Nasal cavity respiratory epithelium epithelial cell of viscerocranial mucosa (primary cell): ENCODE data around the gene ZNF593OS. TPM values are rescaled to one million over a fixed set of nuclear protein-coding genes. Genes with fewer than 3 reads are reported as not detected.

ENCODE experiments used
- total RNA-seq: library from RNA; depleted of rRNA; stranded (reverse); fragments of >200 nt; gene quantifications from 2 replicates; pipeline ENCODE4 v1.2.3, GENCODE V29; 2014

Gene ZNF593OS
- total RNA-seq, result not detected in 2 replicates

DNA sequence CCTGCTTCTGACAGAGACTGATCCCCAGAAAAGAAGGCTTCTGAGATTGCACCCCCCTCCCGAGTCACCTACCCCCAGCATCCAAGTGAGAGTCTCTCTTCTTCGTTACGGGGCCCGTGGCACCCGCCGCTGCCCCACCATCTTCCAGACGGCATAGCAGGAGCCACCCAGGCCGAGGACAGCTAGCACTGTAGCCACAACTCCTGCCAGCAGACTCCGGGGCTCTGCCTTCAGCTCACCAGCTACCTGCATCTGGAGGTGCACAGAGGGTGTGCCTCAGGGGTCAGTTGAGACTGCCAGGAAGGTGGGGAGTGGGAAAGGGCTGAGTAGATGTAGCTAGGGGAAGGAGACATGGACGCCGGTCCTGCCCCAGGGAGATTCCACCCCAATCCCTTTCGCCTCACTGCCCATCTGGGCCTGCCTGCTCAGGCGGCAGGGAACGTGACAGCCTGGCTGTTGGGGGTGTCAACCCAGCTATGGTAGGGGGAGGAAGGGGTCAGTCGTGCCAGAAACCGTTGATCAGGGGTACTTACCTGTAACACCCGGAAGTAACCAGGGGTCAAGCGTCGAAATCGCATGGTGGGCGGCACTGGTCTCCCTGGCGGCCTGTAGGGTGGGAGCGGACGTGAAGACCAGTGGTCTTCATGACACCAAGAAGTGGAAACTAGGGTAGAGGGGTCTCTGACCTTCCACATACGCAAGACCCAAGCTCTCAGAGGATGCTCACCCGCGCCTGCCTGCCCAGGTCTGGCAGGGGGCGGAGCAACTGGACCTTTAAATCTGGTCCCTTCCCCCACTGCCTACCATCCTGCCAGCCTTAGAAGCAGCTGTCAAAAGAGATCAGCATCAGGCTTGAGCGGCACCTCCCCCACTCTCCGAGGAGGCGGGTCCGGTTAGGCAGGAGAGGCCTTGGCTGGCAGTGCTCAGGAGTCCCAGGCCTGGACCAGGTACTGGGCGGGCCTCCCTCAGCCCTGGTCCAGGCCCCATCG is at the start of gene ZNF593OS:
Gene ZNF593OS, minus strand, starts transcription at position 749 of the 989 bp plus-strand sequence. Its CDS starts 171 bp downstream, at position 578.

DNA sequence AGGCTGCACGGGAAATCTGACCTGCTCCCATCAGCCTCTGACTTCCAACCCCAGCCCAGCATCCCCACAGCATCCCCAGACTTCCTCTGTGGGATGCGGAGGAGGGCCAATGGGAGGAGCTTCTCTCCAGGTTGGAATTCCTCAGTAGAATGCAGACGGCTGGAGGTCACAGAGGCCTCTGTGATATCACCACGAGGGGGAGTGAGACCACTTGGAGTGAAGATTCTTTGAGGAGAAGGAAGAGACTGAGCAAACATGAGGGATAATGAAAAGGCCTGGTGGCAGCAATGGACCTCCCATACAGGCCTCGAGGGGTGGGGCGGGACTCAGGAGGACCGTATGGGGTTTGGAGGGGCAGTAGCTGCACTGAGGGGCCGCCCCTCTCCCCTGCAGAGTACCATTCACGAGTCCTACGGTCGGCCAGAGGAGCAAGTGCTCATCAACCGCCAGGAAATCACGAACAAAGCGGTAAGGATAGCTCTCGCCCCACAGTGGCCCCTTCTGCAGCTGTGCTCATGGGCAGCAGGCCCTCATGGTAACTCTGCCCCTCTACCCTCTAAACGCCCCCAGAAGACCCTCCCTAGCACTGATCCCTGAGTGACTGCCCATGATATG is 18.8 kb upstream of the ZNF593OS start, which contains the start of gene CATSPER4:
Gene CATSPER4, plus strand, starts transcription at position 230 of the 615 bp plus-strand sequence. Its CDS starts 26 bp downstream, at position 256.

DNA sequence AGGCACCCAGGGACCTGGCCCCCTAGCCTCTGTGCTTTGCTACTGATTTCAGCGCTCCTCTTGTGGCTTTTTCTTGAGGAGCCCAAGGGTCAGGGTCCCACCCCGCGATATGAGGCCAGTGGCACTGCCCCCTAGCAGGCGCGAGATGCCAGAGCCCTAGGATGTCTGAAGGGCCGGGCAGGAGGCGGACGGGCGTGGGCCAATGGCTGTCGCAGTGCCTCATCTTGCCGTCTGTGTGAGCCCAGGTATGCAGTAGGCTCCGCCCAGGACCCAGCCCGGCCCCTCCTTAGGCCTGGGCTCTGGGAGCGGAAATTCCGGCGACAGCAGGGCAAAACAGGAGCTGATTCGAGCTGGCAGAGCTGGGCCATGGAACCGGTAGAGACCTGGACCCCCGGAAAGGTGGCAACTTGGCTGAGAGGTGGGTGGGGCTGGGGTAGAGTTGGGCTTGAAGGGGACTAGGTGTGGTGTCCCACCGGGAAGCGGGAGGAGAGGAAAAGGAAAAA is 5.6 kb upstream of the ZNF593OS start, which contains the start of gene CNKSR1:
Gene CNKSR1, plus strand, starts transcription at position 310 of the 503 bp plus-strand sequence. Its CDS starts 57 bp downstream, at position 367.

DNA sequence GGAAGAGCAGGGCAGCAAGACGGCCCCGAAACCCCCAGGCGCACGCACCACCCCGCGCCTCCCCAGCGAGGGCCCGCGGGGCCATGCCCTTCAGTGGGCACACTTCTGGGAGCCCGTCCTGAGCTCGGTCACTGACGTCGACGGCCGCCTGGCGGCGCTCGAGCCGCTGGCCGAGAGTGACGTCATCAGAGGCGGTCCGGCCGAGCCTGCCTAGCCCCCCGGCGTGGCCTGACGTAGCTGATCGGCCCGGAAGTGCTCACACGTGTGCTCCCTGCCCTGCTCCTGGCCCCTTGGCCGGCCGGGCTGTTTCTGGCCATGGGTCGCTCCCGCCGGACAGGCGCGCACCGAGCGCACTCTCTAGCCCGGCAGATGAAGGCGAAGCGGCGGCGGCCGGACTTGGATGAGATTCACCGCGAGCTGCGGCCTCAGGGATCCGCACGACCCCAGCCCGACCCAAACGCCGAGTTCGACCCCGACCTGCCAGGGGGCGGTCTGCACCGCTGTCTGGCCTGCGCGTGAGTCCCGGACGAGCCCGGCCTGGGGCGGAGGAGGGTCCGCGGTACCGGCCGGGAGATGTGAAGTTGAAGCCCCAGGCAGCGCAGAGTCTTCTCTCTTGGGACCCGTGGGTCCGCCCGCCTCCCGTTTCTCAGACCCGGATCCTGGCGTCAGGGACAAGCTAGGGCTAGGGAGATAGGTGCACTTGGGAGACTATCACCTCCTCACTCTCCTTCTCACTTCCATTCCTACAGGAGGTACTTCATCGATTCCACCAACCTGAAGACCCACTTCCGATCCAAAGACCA is 1.8 kb downstream of the ZNF593OS start, which contains the start of gene ZNF593:
Gene ZNF593, plus strand, starts transcription at position 240 of the 803 bp plus-strand sequence. Its CDS starts 76 bp downstream, at position 316.

DNA sequence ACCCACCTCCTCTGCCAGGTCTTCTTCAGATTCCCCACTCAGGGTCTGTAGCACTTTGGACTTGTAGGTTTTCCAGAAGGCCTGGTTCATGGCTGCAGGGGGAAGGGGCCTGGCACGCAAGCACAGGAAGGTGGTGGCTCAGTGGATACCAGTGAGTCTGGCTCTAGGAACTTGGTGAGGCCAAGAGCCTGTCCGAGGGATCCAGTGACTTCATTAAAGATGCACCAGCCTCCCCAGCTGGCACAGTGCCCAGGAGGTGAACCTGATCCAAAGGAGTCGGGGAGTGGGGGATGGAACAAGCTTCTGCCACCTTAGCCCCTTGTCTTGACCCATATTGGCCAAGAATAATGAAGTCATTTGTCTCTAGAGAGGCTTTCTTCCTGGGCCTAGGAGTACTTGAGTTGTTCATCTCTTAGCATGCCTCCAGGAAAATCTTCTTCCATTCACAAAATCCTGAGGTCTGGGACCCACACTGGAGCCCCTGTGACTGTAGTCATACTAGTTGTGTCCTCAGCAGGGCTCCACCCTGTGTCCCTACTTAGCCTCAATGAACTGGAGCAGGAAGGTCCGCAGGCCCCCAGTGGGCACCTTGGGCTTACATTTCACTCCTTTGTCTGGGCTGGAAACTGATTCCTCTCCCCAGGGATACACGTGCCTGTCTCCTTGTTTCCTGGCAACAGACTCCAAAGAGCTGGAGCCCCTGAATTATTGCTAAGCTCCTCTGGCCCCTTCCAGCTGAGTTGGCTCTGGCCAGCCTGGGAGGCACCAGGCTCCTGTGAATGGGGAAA is 3.0 kb downstream of the ZNF593OS start, which contains the start of gene C1orf232:
Gene C1orf232, minus strand, starts transcription at position 554 of the 788 bp plus-strand sequence. Its CDS starts 464 bp downstream, at position 90.

DNA sequence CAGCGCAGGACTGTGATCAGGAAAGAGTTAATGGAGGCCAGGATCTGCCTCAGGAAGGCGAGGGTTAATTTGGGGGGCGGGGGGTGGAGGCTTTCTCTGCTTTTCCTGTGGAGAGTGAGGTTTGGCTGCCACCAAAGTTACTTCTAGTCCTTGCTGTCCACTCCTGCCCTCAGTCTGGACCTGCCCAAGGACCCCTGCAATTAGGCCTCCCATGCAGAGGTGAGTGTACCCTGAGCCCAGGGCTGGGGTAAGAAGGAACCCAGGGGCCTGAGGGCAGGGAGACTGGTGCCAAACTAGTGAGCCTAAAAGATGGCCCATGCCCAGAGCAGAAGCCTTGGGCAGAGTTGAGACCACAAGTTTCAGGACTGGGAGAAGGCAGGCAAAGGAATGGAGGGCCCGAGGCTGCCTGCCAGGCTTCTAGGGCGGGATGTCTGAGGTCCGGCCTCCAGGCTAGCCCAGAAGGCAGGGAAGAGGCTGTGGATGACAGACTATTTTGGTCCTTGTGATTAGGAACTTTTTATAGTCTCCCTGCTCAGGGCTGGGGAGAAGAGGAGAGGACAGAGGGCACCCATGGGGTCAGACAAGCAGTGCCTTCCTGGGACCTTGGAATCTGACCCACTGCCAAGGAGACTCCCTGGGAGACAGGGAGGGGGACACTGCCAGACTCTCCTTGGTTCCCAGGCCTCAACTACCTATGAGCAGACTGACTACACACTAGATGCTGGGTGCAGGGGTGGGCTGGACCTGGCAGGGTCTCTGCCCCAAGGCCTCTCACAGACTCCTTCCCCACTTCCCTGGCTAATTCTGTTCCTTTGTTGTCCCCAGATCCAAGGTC is 12.5 kb downstream of the ZNF593OS start, which contains the start of gene FAM110D:
Gene FAM110D, plus strand, starts transcription at position 172 of the 835 bp plus-strand sequence. CDS start 2,213 bp downstream, outside the sequence.

Other genes starting within 250 kb of the ZNF593OS start
- gene PAFAH2, start 173.8 kb downstream of the ZNF593OS start, total RNA-seq, result 16.4 and 29.3 TPM in 2 replicates
- gene EXTL1, start 150.1 kb downstream of the ZNF593OS start, total RNA-seq, result under 0.01 TPM in 1 of 2 replicates, not detected in the other
- under 0.01 and 0.07 TPM in 2 replicates for gene SLC30A2, start 125.7 kb downstream of the ZNF593OS start, total RNA-seq
- 0.07 and 0.68 TPM in 2 replicates for gene TRIM63, start 104.2 kb downstream of the ZNF593OS start, total RNA-seq
- 9.0 and 9.2 TPM in 2 replicates for gene PDIK1L, start 60.0 kb downstream of the ZNF593OS start, total RNA-seq
- gene FAM110D, start 12.8 kb downstream of the ZNF593OS start, total RNA-seq, result not detected in 2 replicates
- gene C1orf232, start 2.9 kb downstream of the ZNF593OS start, total RNA-seq, result not detected in 2 replicates
- gene ZNF593, start 1.9 kb downstream of the ZNF593OS start, total RNA-seq, result 31.9 and 105 TPM in 2 replicates
- gene CNKSR1, start 5.7 kb upstream of the ZNF593OS start, total RNA-seq, result 12.3 and 19.6 TPM in 2 replicates
- gene CATSPER4, start 18.8 kb upstream of the ZNF593OS start, total RNA-seq, result not detected in 2 replicates
- 14.0 and 16.4 TPM in 2 replicates for gene CEP85, start 62.4 kb upstream of the ZNF593OS start, total RNA-seq
- 26.0 and 26.5 TPM in 2 replicates for gene SH3BGRL3, start 108.3 kb upstream of the ZNF593OS start, total RNA-seq
- gene UBXN11, start 134.8 kb upstream of the ZNF593OS start, total RNA-seq, result 2.1 and 3.7 TPM in 2 replicates
- gene CD52, start 146.1 kb upstream of the ZNF593OS start, total RNA-seq, result not detected in 2 replicates
- 52.6 and 55.7 TPM in 2 replicates for gene CRYBG2, start 182.3 kb upstream of the ZNF593OS start, total RNA-seq
- gene ZNF683, start 200.9 kb upstream of the ZNF593OS start, total RNA-seq, result not detected in 2 replicates
- not detected in 2 replicates for gene LIN28A, start 239.0 kb upstream of the ZNF593OS start, total RNA-seq